Measurements from ENCODE around the gene SREBF1.

SREBF1 gene

GRCh38 chr17:17839791-17840707, 3.3 kb upstream of the SREBF1 start:
- peak; percentile 95 to 99 (median 97) for DNase-seq

- peak; percentile 75 to 90 (median 80) for DNase-seq
Measured at GRCh38 chr17:17837966-17838962, 1.5 kb upstream of the SREBF1 start.

GRCh38 chr17:17837380-17837821, 615 bp upstream of the SREBF1 start:
- DNase-seq = peak; percentile 57 to 78 (median 70)

GRCh38 chr17:17836250-17836817, 452 bp downstream of the SREBF1 start:
- DNase-seq = peak; percentile 99 to 100 (median 100)

GRCh38 chr17:17835415-17836249, 1.2 kb downstream of the SREBF1 start:
- no peak for DNase-seq

GRCh38 chr17:17834974-17835373, 1.8 kb downstream of the SREBF1 start:
- no peak for DNase-seq

- peak in 1 of 4 experiments; percentile 24 for DNase-seq
Measured at GRCh38 chr17:17833658-17834357, 3.0 kb downstream of the SREBF1 start.

- no peak for DNase-seq
Measured at GRCh38 chr17:17832032-17832363, 4.8 kb downstream of the SREBF1 start.

GRCh38 chr17:17831208-17832031, 5.4 kb downstream of the SREBF1 start:
- DNase-seq = no peak

GRCh38 chr17:17830740-17831207, 6.0 kb downstream of the SREBF1 start:
- DNase-seq = peak in 3 of 4 experiments; percentile 35 to 53 (median 43)

GRCh38 chr17:17830269-17830567, 6.6 kb downstream of the SREBF1 start:
- DNase-seq = no peak

GRCh38 chr17:17827826-17828621, 8.8 kb downstream of the SREBF1 start:
- no peak for DNase-seq

- DNase-seq = no peak
Measured at GRCh38 chr17:17826942-17827785, 9.6 kb downstream of the SREBF1 start.

GRCh38 chr17:17826342-17826713, 10.5 kb downstream of the SREBF1 start:
- DNase-seq = peak in 3 of 4 experiments; percentile 33 to 47 (median 37)

GRCh38 chr17:17824783-17825614, 11.8 kb downstream of the SREBF1 start:
- DNase-seq = peak in 3 of 4 experiments; percentile 40 to 45 (median 44)

GRCh38 chr17:17824119-17824782, 12.5 kb downstream of the SREBF1 start:
- DNase-seq = no peak
